Measurements from ENCODE around the gene TACR1.
"Not testable (repeated sequence)": the region's sequence is repeated elsewhere in the genome, so short reads cannot be mapped to it uniquely, and the experiment has no call there.

The TACR1 gene

DNA sequence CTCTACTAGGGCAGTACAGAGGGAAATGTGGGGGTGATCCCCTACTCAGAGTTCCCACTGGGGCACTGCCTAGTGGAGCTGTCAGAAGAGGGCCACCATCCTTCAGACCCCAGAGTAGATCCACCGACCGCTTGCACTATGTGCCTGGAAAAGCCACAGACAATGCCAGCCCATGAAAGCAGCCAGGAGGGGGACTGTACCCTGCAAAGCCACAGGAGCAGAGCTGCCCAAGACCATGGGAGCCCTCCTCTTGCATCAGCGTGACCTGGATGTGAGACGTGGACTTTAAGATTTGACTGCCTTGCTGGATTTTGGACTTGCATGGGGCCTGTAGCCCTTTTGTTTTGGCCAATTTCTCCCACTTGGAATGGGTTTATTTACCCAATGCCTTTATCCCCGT, 27.9 kb downstream of the TACR1 start:
- not testable (repeated sequence) for H3K4me1 ChIP-seq (ENCODE audit: control insufficient read depth, insufficient read depth, low read length, poor library complexity, severe bottlenecking); H3K27ac ChIP-seq (ENCODE audit: low read depth, low read length, severe bottlenecking); H3K4me3 ChIP-seq (ENCODE audit: extremely low read depth, insufficient read depth, low read length, poor library complexity, severe bottlenecking); H3K36me3 ChIP-seq (ENCODE audit: control insufficient read depth, insufficient read depth, low read length); H3K9me3 ChIP-seq (ENCODE audit: control insufficient read depth, low read length)
- WGBS, 2 experiments (ENCODE audit: insufficient coverage in 2 of 2), result 91 to 95% methylated on average over 4 to 5 of the region's 5 CpGs

DNA sequence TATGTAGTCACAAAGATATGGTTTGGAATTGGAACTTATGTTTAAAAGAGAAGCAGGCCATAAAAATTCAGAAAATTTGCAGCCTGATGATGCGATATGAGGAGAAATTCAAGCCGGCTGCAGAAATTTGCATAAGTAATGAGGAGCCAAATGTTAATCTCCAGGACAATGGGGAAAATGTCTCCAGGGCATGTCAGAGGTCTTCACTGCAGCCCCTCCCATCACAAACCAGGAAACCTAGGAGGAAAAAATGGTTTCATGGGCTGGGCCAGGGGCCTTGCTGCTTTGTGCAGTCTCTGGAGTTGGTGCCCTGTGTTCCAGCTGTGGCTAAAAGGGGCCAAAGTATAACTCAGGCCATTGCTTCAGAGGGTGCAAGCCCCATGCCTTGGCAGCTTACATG, 28.4 kb downstream of the TACR1 start:
- no peak overlapping the region for H3K4me3 ChIP-seq (ENCODE audit: extremely low read depth, insufficient read depth, low read length, poor library complexity, severe bottlenecking)
- 76 to 92% methylated on average over 2 of the region's 2 CpGs for WGBS, 2 experiments (ENCODE audit: insufficient coverage in 2 of 2)
- H3K36me3 ChIP-seq (ENCODE audit: control insufficient read depth, insufficient read depth, low read length), result no peaks in the 10 kb centered on the region
- H3K4me1 ChIP-seq (ENCODE audit: control insufficient read depth, insufficient read depth, low read length, poor library complexity, severe bottlenecking), result no peaks in the 10 kb centered on the region
- H3K9me3 ChIP-seq (ENCODE audit: control insufficient read depth, low read length), result no peaks in the 10 kb centered on the region
- no peak overlapping the region for H3K27ac ChIP-seq (ENCODE audit: low read depth, low read length, severe bottlenecking)

DNA sequence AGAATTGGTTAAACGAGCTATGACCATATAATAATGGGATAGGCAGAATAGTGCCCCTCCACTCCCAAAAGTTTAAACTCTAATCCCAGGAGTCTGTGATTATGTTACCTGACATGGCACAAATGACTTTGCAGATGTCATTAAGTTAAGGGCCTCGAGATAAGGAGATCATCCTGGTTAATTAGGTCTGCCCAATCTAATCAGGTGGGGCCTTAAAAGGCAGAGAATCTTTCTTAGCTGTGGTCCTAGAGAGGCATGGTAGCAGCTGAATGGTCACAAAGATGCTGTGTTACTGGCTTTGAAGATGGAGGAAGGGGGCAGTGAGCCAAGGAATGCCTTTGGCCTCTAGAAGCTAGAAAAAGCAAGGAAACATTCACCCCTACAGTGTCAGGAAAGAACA, 31.1 kb downstream of the TACR1 start:
- Histone ChIP-seq H3K27ac (ENCODE audit: low read depth, low read length, severe bottlenecking) (no peak overlapping the region), H3K36me3 (ENCODE audit: control insufficient read depth, insufficient read depth, low read length) (no peaks in the 10 kb centered on the region), H3K4me1 (ENCODE audit: control insufficient read depth, insufficient read depth, low read length, poor library complexity, severe bottlenecking) (no peaks in the 10 kb centered on the region), H3K9me3 (ENCODE audit: control insufficient read depth, low read length) (no peaks in the 10 kb centered on the region), H3K4me3 (ENCODE audit: extremely low read depth, insufficient read depth, low read length, poor library complexity, severe bottlenecking) (no peak overlapping the region)
- 50 to 88% methylated on average over 1 of the region's 2 CpGs for WGBS, 2 experiments (ENCODE audit: insufficient coverage in 2 of 2)

DNA sequence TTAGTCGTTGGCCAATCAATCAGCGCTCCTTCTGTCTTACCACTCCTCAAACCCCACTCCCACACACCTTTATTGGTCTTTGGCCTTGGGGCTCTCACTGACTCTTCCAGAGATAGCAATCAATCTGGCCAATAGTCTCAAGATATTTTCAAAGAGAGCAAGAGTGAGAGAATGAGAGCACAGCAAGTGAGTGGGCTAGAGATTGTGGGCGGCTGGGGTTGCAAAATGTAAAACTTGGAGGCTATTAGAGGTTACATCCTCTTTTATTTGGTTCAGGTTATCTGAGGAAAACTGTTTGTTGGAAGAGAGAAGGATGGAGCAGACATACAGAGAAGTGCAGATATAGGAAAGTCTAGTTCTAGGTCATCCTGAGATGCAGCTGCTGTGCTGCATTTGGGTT, 32.8 kb downstream of the TACR1 start:
- 84 to 88% methylated on average over 1 to 2 of the region's 3 CpGs for WGBS, 2 experiments (ENCODE audit: insufficient coverage in 2 of 2)
- no peaks in the 10 kb centered on the region for H3K4me1 ChIP-seq (ENCODE audit: control insufficient read depth, insufficient read depth, low read length, poor library complexity, severe bottlenecking)
- no peak overlapping the region for H3K27ac ChIP-seq (ENCODE audit: low read depth, low read length, severe bottlenecking)
- H3K4me3 ChIP-seq (ENCODE audit: extremely low read depth, insufficient read depth, low read length, poor library complexity, severe bottlenecking), result no peak overlapping the region
- H3K9me3 ChIP-seq (ENCODE audit: control insufficient read depth, low read length), result no peaks in the 10 kb centered on the region
- H3K36me3 ChIP-seq (ENCODE audit: control insufficient read depth, insufficient read depth, low read length), result no peaks in the 10 kb centered on the region

DNA sequence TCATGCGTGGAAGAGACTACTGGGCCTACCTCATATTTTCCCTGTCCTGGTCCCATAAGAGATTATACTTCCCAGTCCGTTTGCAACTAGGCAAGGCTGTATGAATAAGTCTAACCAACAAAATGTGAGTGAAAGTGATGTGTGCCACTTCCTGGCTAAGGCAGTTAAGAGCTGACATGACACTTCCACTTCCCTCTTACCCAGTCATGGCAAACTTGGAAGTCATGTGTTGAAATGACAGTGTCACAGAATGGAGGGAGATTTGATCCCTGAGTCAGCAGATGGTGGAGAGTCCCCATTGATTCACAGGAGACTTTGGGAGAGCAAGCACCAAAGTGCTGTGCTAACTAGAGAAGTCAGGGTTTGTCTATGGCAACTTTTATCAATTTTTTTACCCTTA, 36.4 kb downstream of the TACR1 start:
- H3K4me3 ChIP-seq (ENCODE audit: extremely low read depth, insufficient read depth, low read length, poor library complexity, severe bottlenecking), result no peak overlapping the region
- no CpG with 5 or more reads among the region's 2 CpGs for WGBS, 2 experiments (ENCODE audit: insufficient coverage in 2 of 2)
- H3K4me1 ChIP-seq (ENCODE audit: control insufficient read depth, insufficient read depth, low read length, poor library complexity, severe bottlenecking), result no peaks in the 10 kb centered on the region
- no peaks in the 10 kb centered on the region for H3K9me3 ChIP-seq (ENCODE audit: control insufficient read depth, low read length)
- H3K36me3 ChIP-seq (ENCODE audit: control insufficient read depth, insufficient read depth, low read length), result no peaks in the 10 kb centered on the region
- H3K27ac ChIP-seq (ENCODE audit: low read depth, low read length, severe bottlenecking), result no peak overlapping the region

DNA sequence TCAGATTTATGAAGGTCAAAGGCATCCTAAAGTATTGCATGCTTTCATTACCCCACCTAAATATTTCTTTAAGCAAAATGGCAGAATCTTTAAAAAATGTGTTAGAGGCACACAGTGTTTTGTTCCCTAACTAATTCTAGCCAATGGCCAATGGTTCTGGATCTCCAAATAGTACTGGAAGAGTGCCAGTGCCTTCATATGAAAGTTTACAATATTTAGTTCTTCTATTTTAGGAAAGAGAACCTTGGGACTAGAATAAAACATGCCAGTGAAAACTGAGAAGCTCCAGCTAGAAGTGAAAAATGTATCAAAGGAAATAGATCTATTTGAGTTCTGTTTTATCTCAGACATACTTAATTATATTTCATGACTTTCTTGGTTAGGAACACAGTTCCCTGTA, 37.1 kb downstream of the TACR1 start:
- H3K9me3 ChIP-seq (ENCODE audit: control insufficient read depth, low read length), result no peaks in the 10 kb centered on the region
- no peaks in the 10 kb centered on the region for H3K4me1 ChIP-seq (ENCODE audit: control insufficient read depth, insufficient read depth, low read length, poor library complexity, severe bottlenecking)
- no peaks in the 10 kb centered on the region for H3K36me3 ChIP-seq (ENCODE audit: control insufficient read depth, insufficient read depth, low read length)
- H3K4me3 ChIP-seq (ENCODE audit: extremely low read depth, insufficient read depth, low read length, poor library complexity, severe bottlenecking), result no peak overlapping the region
- H3K27ac ChIP-seq (ENCODE audit: low read depth, low read length, severe bottlenecking), result no peak overlapping the region

DNA sequence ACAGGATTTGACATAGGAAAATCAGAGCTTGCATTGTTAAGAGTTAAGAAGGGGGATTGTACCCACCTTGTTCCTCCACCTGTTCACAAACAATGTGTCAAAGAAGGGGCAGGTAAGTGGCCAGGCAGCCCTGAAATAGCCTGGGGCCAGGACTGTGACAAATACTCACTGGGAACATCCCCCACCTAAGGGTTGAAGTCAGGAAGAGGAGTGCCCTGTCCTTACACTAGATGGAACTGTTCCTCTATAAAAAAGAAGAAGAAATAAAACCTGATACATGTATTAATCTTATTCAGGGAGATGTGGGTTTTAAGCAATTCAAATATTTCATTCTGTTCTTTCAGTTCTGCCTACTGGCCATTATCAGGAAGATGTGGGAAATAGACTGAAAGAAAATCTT, 41.9 kb downstream of the TACR1 start:
- H3K36me3 ChIP-seq (ENCODE audit: control insufficient read depth, insufficient read depth, low read length), result no peaks in the 10 kb centered on the region

DNA sequence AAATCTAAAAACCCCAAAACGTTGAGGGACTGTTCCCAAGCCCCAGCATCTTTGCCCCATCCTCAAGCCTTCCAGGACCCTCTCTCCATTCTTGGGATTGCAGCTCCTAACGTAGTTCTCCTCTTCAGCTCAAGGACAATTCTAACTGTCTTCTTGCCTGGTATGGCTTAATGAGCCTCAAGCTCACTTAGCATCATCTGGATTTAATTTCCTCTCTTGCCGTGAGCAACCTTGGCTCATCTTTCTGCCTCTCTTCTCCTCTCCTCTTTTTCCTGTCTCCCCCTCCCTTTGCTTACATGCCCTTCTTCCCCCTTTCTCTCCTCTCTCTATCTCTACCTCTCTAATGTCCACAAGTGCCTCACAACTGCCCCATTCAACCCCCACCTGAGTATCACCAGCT, 44.2 kb downstream of the TACR1 start:
- H3K4me3 ChIP-seq (ENCODE audit: extremely low read depth, insufficient read depth, low read length, poor library complexity, severe bottlenecking), result no peak overlapping the region
- no peaks in the 10 kb centered on the region for H3K9me3 ChIP-seq (ENCODE audit: control insufficient read depth, low read length)
- no peaks in the 10 kb centered on the region for H3K36me3 ChIP-seq (ENCODE audit: control insufficient read depth, insufficient read depth, low read length)
- no peak overlapping the region for H3K27ac ChIP-seq (ENCODE audit: low read depth, low read length, severe bottlenecking)
- WGBS, 2 experiments (ENCODE audit: insufficient coverage in 2 of 2), result 83 to 90% methylated on average over 3 of the region's 3 CpGs
- H3K4me1 ChIP-seq (ENCODE audit: control insufficient read depth, insufficient read depth, low read length, poor library complexity, severe bottlenecking), result no peaks in the 10 kb centered on the region

More for the DNA sequence above, 41.9 kb downstream of the TACR1 start:
- Histone ChIP-seq H3K4me1 (ENCODE audit: control insufficient read depth, insufficient read depth, low read length, poor library complexity, severe bottlenecking) (no peaks in the 10 kb centered on the region), H3K4me3 (ENCODE audit: extremely low read depth, insufficient read depth, low read length, poor library complexity, severe bottlenecking) (no peak overlapping the region), H3K9me3 (ENCODE audit: control insufficient read depth, low read length) (no peaks in the 10 kb centered on the region), H3K27ac (ENCODE audit: low read depth, low read length, severe bottlenecking) (no peak overlapping the region)

DNA sequence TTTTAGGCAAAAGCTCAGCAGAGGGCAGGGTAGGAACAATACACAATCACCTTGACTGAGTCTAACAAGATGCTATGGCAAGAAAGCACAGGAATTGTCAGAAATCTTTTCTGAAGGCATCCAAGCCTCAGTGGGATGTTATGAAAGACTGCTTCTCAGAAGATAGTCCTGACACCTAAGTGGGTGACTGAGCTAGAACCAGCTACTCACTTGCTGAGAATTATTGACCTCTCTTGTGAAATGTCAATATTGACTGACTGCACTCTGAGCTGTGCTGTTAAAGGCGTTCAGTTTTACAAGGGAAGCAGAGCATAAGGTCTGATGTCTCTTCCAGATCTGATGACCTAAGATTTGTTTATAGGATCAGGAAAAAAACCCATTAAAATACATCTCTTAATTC, 46.1 kb downstream of the TACR1 start:
- WGBS, 2 experiments (ENCODE audit: insufficient coverage in 2 of 2), result no CpG with 5 or more reads among the region's 1 CpG
- no peak overlapping the region for H3K4me3 ChIP-seq (ENCODE audit: extremely low read depth, insufficient read depth, low read length, poor library complexity, severe bottlenecking)
- no peaks in the 10 kb centered on the region for H3K9me3 ChIP-seq (ENCODE audit: control insufficient read depth, low read length)
- H3K36me3 ChIP-seq (ENCODE audit: control insufficient read depth, insufficient read depth, low read length), result no peaks in the 10 kb centered on the region
- H3K4me1 ChIP-seq (ENCODE audit: control insufficient read depth, insufficient read depth, low read length, poor library complexity, severe bottlenecking), result no peaks in the 10 kb centered on the region
- no peak overlapping the region for H3K27ac ChIP-seq (ENCODE audit: low read depth, low read length, severe bottlenecking)

DNA sequence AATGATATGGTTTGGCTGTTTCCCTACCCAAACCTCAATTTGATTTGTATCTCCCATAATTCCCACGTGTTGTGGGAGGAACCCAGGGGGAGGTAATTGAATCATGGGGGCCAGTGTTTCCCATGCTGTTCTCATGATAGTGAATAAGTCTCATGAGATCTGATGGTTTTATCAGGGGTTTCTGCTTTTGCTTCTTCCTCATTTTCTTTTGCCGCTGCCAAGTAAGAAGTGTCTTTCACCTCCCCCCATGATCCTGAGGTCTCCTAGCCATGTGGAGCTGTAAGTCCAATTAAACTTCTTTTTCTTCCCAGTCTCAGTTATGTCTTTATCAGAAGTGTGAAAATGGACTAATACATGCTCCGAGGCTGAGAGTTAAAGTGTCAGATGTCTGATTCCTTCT, 47.1 kb downstream of the TACR1 start:
- WGBS, 2 experiments (ENCODE audit: insufficient coverage in 2 of 2), result 100% methylated on average over 1 of the region's 3 CpGs; no CpG with 5 or more reads in 1 of the 2 experiments
- H3K36me3 ChIP-seq (ENCODE audit: control insufficient read depth, insufficient read depth, low read length); H3K9me3 ChIP-seq (ENCODE audit: control insufficient read depth, low read length); H3K27ac ChIP-seq (ENCODE audit: low read depth, low read length, severe bottlenecking); H3K4me3 ChIP-seq (ENCODE audit: extremely low read depth, insufficient read depth, low read length, poor library complexity, severe bottlenecking); H3K4me1 ChIP-seq (ENCODE audit: control insufficient read depth, insufficient read depth, low read length, poor library complexity, severe bottlenecking): not testable (repeated sequence)

DNA sequence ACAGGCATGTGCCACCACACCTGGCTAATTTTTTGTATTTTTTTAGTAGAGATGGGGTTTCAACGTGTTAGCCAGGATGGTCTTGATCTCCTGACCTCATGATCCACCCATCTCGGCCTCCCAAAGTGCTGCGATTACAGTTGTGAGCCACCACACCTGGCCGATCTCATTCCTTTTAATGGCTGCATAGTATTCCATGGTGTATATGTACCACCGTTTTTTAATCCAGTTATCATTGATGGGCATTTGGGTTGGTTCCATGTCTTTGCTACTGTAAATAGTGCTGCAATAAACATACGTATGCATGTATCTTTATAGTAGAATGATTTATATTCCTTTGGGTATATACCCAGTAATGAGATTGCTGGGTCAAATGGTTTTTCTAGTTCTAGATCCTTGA, 51.4 kb downstream of the TACR1 start:
- 85 to 89% methylated on average over 4 of the region's 6 CpGs for WGBS, 2 experiments (ENCODE audit: insufficient coverage in 2 of 2)
- H3K4me1 ChIP-seq (ENCODE audit: control insufficient read depth, insufficient read depth, low read length, poor library complexity, severe bottlenecking); H3K9me3 ChIP-seq (ENCODE audit: control insufficient read depth, low read length); H3K36me3 ChIP-seq (ENCODE audit: control insufficient read depth, insufficient read depth, low read length); H3K4me3 ChIP-seq (ENCODE audit: extremely low read depth, insufficient read depth, low read length, poor library complexity, severe bottlenecking); H3K27ac ChIP-seq (ENCODE audit: low read depth, low read length, severe bottlenecking): not testable (repeated sequence)

Data from mesodermal cell (in vitro differentiated cells).